ENCODE measurements around the gene FMN1.

Gene FMN1

DNA sequence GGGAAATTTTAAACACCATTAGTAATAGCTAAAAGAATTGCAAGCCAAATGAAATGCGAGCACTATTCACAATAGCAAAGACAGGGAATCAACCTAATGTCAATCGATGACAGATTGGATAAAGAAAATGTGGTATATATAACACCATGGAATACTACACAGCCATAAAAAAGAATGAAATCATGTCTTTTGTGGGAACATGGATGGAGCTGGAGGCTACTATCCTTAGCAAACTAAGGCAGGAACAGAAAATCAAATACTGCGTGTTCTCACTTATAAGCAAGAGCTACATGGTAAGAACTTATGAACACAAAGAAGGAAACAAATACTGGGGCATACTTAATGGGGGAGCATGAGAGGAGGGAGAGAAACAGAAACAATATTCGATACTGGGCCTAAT lies 85.2 kb downstream of the FMN1 start:
- CTCF ChIA-PET: no interaction called here
- TF ChIP-seq, protein P1, sequence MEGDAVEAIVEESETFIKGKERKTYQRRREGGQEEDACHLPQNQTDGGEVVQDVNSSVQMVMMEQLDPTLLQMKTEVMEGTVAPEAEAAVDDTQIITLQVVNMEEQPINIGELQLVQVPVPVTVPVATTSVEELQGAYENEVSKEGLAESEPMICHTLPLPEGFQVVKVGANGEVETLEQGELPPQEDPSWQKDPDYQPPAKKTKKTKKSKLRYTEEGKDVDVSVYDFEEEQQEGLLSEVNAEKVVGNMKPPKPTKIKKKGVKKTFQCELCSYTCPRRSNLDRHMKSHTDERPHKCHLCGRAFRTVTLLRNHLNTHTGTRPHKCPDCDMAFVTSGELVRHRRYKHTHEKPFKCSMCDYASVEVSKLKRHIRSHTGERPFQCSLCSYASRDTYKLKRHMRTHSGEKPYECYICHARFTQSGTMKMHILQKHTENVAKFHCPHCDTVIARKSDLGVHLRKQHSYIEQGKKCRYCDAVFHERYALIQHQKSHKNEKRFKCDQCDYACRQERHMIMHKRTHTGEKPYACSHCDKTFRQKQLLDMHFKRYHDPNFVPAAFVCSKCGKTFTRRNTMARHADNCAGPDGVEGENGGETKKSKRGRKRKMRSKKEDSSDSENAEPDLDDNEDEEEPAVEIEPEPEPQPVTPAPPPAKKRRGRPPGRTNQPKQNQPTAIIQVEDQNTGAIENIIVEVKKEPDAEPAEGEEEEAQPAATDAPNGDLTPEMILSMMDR (conservative IDR thresholded peaks at IDR 0.05; ENCODE audit: low read depth): no peak
- no peak for DNase-seq (ENCODE audit: low spot score)
- H3K27ac ChIP-seq: no peak overlapping the region
- POLR2A ChIA-PET (ENCODE audit: low non-redundant PET): no interaction called here

DNA sequence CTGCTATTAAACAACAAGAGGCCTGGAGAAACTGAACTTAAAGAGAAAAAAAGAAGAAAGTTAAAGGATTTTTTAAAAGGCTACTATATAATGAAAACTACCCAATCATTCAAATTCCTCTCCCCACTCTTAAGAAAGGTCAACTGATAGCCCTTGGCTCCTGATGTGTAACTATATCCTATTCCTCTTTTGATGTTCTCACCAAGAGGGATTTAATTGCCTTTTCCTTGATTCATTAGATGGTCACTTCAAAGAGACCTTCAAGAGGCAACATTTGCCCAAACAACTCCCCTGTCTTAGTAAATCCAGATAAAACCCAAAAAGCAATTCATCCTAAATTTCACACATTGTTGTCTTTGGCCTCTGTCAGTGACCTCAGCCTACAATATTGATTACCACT lies 86.0 kb downstream of the FMN1 start:
- TF ChIP-seq, protein P1 (conservative IDR thresholded peaks at IDR 0.05; ENCODE audit: low read depth): no peak

DNA sequence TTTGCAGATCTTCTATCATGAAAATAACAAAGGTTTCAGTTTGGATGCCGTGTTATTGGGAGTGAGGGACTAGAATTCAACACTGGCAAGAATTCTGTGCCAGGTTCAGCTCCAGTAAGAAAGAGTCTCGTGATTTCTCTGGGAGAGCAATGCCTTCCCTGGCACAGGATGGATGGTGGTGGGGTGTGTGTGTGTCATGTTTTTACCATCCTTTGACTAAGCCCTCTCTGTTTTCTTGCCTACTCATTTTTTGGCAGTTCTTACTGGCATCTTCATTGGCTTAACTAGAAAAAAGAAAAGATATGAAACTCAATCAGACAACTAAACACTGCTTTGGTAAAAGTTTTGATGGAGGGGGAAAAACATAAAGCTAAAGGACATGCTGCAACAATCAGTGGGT lies 86.6 kb downstream of the FMN1 start:
- no peak for DNase-seq (ENCODE audit: low spot score)
- no peak overlapping the region for H3K27ac ChIP-seq
- ChIA-PET CTCF (no interaction called here), POLR2A (ENCODE audit: low non-redundant PET) (no interaction called here)
- TF ChIP-seq, protein P1 (conservative IDR thresholded peaks at IDR 0.05; ENCODE audit: low read depth): no peak

More for the DNA sequence above, 86.0 kb downstream of the FMN1 start:
- ChIA-PET CTCF (no interaction called here), POLR2A (ENCODE audit: low non-redundant PET) (no interaction called here)
- no peak overlapping the region for H3K27ac ChIP-seq
- no peak for DNase-seq (ENCODE audit: low spot score)

DNA sequence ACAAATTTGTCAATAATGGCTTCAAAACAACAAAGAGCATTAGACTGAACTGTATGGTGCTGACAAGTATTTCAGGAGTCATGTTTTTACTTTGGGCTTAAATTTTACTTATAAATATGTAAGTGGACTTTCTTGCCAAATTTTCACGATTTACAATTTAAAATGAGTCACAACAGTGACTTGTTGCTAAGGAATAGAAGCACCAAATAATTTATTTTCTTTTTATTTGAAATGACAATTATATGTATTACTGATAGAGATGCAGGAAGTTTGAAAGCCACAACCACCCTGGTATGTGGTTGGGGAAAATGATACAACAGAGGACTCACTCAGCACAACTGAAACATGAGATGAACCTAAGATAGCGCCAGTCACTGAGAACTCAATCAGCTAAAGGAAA lies 90.3 kb downstream of the FMN1 start:
- TF ChIP-seq, protein P1 (conservative IDR thresholded peaks at IDR 0.05; ENCODE audit: low read depth): no peak
- DNase-seq (ENCODE audit: low spot score): no peak
- ChIA-PET POLR2A (ENCODE audit: low non-redundant PET) (no interaction called here), CTCF (interaction anchor here (0.7 to 1.1 kb wide), 2 partner anchors 20 to 24 kb away, joined by 3 read pairs; no protein-coding TSS in a partner anchor)
- no peak overlapping the region for H3K27ac ChIP-seq

DNA sequence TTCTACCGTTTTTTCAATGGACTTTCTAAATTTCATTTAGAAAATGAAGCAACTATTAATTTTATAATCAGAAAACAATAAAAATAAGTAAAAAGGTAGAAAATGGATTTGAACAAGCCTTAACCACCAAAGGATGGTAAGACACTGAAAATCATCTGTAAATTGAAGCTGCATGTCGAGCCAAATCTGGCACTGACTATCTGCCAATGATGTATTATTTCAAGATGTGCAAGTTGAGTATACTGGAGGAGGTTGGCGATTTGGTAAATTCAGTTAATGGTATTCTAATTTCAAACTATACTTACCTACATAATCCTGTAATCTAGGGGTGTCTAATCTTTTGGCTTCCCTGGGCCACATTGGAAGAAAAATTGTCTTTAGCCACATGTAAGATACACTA lies 93.5 kb downstream of the FMN1 start:
- ChIA-PET CTCF (no interaction called here), POLR2A (ENCODE audit: low non-redundant PET) (no interaction called here)
- no peak overlapping the region for H3K27ac ChIP-seq
- DNase-seq (ENCODE audit: low spot score): no peak
- TF ChIP-seq, protein P1 (conservative IDR thresholded peaks at IDR 0.05; ENCODE audit: low read depth): no peak

DNA sequence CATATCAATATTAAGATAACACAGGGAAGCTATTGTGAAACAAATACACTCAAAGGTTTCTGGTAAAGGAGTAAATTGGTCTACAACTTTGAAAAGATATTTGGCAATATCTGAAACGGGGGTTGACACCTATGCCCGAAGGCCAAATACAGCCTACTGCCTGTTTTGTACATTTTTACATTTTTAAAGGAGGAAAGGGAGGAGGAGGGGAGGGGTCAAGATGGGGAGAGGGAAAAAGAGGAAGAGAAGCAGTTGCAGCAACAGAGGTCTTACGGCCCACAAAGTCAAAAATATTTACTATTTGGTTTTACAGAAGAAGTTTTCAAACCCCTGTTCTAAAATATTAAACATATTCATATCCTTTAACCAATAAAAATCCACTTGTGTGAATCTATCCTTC lies 94.2 kb downstream of the FMN1 start:
- no peak overlapping the region for H3K27ac ChIP-seq
- CTCF ChIA-PET: no interaction called here
- TF ChIP-seq, protein P1 (conservative IDR thresholded peaks at IDR 0.05; ENCODE audit: low read depth): no peak
- POLR2A ChIA-PET (ENCODE audit: low non-redundant PET): no interaction called here
- no peak for DNase-seq (ENCODE audit: low spot score)

DNA sequence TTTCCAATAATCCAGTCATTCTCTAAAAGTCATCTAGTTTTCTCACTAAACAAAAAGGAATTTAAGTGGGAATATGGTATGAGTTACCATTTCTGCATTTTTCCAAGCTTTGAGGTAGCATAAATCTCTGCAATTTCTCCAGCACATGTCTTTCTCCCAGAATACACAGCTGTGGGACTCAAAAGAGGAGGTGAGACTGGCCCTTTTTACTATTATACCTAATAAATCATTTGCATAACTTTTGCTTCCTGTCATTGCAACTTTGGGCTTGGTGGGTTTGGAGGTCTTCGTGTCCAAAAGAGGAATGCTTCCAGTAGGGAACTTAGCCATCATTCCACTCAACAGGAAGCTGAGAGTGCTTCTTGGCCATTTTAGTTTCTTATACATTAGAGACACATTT lies 94.8 kb downstream of the FMN1 start:
- POLR2A ChIA-PET (ENCODE audit: low non-redundant PET): no interaction called here
- TF ChIP-seq, protein P1 (conservative IDR thresholded peaks at IDR 0.05; ENCODE audit: low read depth): no peak

More for the DNA sequence above, 94.8 kb downstream of the FMN1 start:
- CTCF ChIA-PET: no interaction called here
- DNase-seq (ENCODE audit: low spot score): no peak
- no peak overlapping the region for H3K27ac ChIP-seq
